ENCODE results near the gene REEP3. TPM values are rescaled to one million over a fixed set of nuclear protein-coding genes. Genes with fewer than 3 reads are reported as not detected.

REEP3 gene
- total RNA-seq, 4 donors from 2014 or later: 63.4 to 79.6 (median 73.1) TPM

GRCh38 chr10:63521416-63522276 lies 445 bp downstream of the REEP3 start:
- Histone ChIP-seq H3K9me3 (no peaks in the 10 kb centered on the region), H3K27me3 (no peaks in the 10 kb centered on the region), H3K4me3 (replicated peaks in 1 of 3) (peak overlapping the region; percentile 69 to 94 (median 93)), H3K27ac (peak overlapping the region; percentile 98 to 99 (median 99)), H3K4me1 (peaks cover 12 to 24% of the 10 kb centered on the region in 2 donors), H3K36me3 (no peaks in the 10 kb centered on the region)
- peak; percentile 65 to 68 for DNase-seq
- 0 to 1% methylated on average over 7 to 42 of the region's 102 CpGs for WGBS, 2 donors
- intact Hi-C loops (cut with DNase I): no loop called here
- TF ChIP-seq CTCF (IDR thresholded peaks at IDR 0.05) (peak in 2 of 6 experiments; percentile 3 to 4), POLR2A (IDR thresholded peaks at IDR 0.05) (peak; percentile 67 to 82)

GRCh38 chr10:63522277-63522687 lies 1.1 kb downstream of the REEP3 start:
- 2 to 3% methylated on average over 3 of the region's 3 CpGs for WGBS, 2 donors

GRCh38 chr10:63522995-63523394 lies 1.8 kb downstream of the REEP3 start:
- Histone ChIP-seq H3K4me1 (peaks cover 19 to 30% of the 10 kb centered on the region in 2 donors), H3K9me3 (no peaks in the 10 kb centered on the region), H3K27ac (peak overlapping the region in 2 of 3 donors; percentile 98 to 99), H3K36me3 (no peaks in the 10 kb centered on the region), H3K4me3 (replicated peaks in 1 of 3) (no peak overlapping the region), H3K27me3 (no peaks in the 10 kb centered on the region)
- no peak for DNase-seq
- 86 to 92% methylated on average over 2 of the region's 2 CpGs for WGBS, 2 donors
- no peak for TF ChIP-seq CTCF (IDR thresholded peaks at IDR 0.05)
- no peak for TF ChIP-seq POLR2A (IDR thresholded peaks at IDR 0.05)
- intact Hi-C loops (cut with DNase I): no loop called here

More at GRCh38 chr10:63522277-63522687, 1.1 kb downstream of the REEP3 start:
- Histone ChIP-seq H3K4me3 (replicated peaks in 1 of 3) (peak overlapping the region; percentile 69 to 93 (median 81)), H3K4me1 (peaks cover 13 to 25% of the 10 kb centered on the region in 2 donors), H3K9me3 (no peaks in the 10 kb centered on the region), H3K36me3 (no peaks in the 10 kb centered on the region), H3K27me3 (no peaks in the 10 kb centered on the region), H3K27ac (peak overlapping the region; percentile 98 to 99 (median 99))
- DNase-seq: no peak
- no peak for TF ChIP-seq CTCF (IDR thresholded peaks at IDR 0.05)
- intact Hi-C loops (cut with DNase I): no loop called here

- TF ChIP-seq CTCF (IDR thresholded peaks at IDR 0.05) (no peak), POLR2A (IDR thresholded peaks at IDR 0.05) (no peak)
- Histone ChIP-seq H3K4me3 (replicated peaks in 1 of 3) (no peak overlapping the region), H3K4me1 (peaks cover 19 to 30% of the 10 kb centered on the region in 2 donors), H3K27ac (no peak overlapping the region), H3K27me3 (no peaks in the 10 kb centered on the region), H3K36me3 (no peaks in the 10 kb centered on the region), H3K9me3 (no peaks in the 10 kb centered on the region)
- intact Hi-C loops (cut with DNase I): no loop called here
- DNase-seq: no peak
- 83 to 87% methylated on average over 3 of the region's 3 CpGs for WGBS, 2 donors
Measured at GRCh38 chr10:63525021-63525420, 3.8 kb downstream of the REEP3 start.

- no peaks in the 10 kb centered on the region for H3K27me3 ChIP-seq
- H3K9me3 ChIP-seq: no peaks in the 10 kb centered on the region
- H3K4me3 ChIP-seq (replicated peaks in 1 of 3): no peak overlapping the region
- intact Hi-C loops (cut with DNase I): no loop called here
- H3K27ac ChIP-seq: no peak overlapping the region
- peaks cover 21 to 22% of the 10 kb centered on the region in 2 donors for H3K4me1 ChIP-seq
- TF ChIP-seq POLR2A (IDR thresholded peaks at IDR 0.05) (no peak), CTCF (IDR thresholded peaks at IDR 0.05) (no peak)
- DNase-seq: peak; percentile 61 to 62
- WGBS, 2 donors: 55 to 66% methylated on average over 4 of the region's 4 CpGs
- no peaks in the 10 kb centered on the region for H3K36me3 ChIP-seq
Measured at GRCh38 chr10:63527401-63527800, 6.2 kb downstream of the REEP3 start.

Data from thyroid gland (tissue), 4 donors.